HepG2 (cell line): ENCODE data around the gene TMEM9. TPM values are rescaled to one million over a fixed set of nuclear protein-coding genes. Genes with fewer than 3 reads are reported as not detected.
A peak's percentile ranks its signal among the peaks of the same experiment; 100 is the strongest.

Source experiments
- ERF ChIP-seq: IDR thresholded peaks from 2 replicates; pipeline ENCODE4 v1.6.1; 2018; ENCODE audit warnings: missing biosample characterization, missing genetic modification reagents
- FOSL2 ChIP-seq: sonication (generic); formaldehyde crosslinking; IDR thresholded peaks from 2 replicates; pipeline ENCODE4 v1.4.0; 2020; ENCODE audit warnings: missing genetic modification reagents
- FOXA1 ChIP-seq, 2 experiments: fragments of 450-650 bp in 1 of 2; sonication (generic) in 1 of 2; formaldehyde crosslinking in 1 of 2; IDR thresholded peaks; 2 replicates each; pipeline versions ENCODE4 v1.4.0 to v1.6.1; 2016 to 2020; ENCODE audit warnings: missing genetic modification reagents in 1 of 2
- GATAD2A ChIP-seq: IDR thresholded peaks from 2 replicates; pipeline ENCODE4 v1.6.1; 2016
- HNRNPL ChIP-seq: fragments of 200-400 bp; formaldehyde crosslinking; IDR thresholded peaks from 2 replicates; pipeline ENCODE4 v1.6.1; 2017; ENCODE audit warnings: mild to moderate bottlenecking, low read depth, low read length
- IKZF4 ChIP-seq: sonication (generic); formaldehyde crosslinking; IDR thresholded peaks from 2 replicates; pipeline ENCODE4 v1.5.1; 2020; ENCODE audit warnings: borderline replicate concordance, mild to moderate bottlenecking, low read depth, missing genetic modification reagents; ENCODE audit errors: not compliant biosample characterization
- KDM2A ChIP-seq: sonication (generic); formaldehyde crosslinking; IDR thresholded peaks from 2 replicates; pipeline ENCODE4 v1.4.0; 2020; ENCODE audit warnings: low read depth, missing genetic modification reagents, borderline replicate concordance
- PAX8 ChIP-seq: sonication (generic); formaldehyde crosslinking; IDR thresholded peaks from 2 replicates; pipeline ENCODE4 v1.8.0; 2022; ENCODE audit warnings: mild to moderate bottlenecking, missing genetic modification reagents, borderline replicate concordance
- RAD21 ChIP-seq: fragments of 450-650 bp; formaldehyde crosslinking; IDR thresholded peaks from 2 replicates; pipeline ENCODE4 v1.5.0; 2020; ENCODE audit warnings: mild to moderate bottlenecking
- SALL1 ChIP-seq: sonication (generic); formaldehyde crosslinking; IDR thresholded peaks from 2 replicates; pipeline ENCODE4 v1.8.0; 2022; ENCODE audit warnings: mild to moderate bottlenecking, missing genetic modification reagents
- SOX6 ChIP-seq, 2 experiments: fragments of 450-650 bp in 1 of 2; sonication (generic) in 1 of 2; formaldehyde crosslinking in 1 of 2; IDR thresholded peaks; 2 replicates each; pipeline versions ENCODE4 v1.4.0 to v1.6.1; 2017 to 2020; ENCODE audit warnings: antibody characterized with exemption in 1 of 2, mild to moderate bottlenecking in 1 of 2, missing genetic modification reagents in 1 of 2
- SP1 ChIP-seq, 2 experiments: fragments of 450-650 bp in 1 of 2; sonication (generic) in 1 of 2; formaldehyde crosslinking in 1 of 2; IDR thresholded peaks; 2 replicates each; pipeline versions ENCODE4 v1.4.0 to v1.6.1; 2016 to 2020; ENCODE audit warnings: missing genetic modification reagents in 1 of 2
- SRSF9 ChIP-seq: fragments of 200-400 bp; formaldehyde crosslinking; IDR thresholded peaks from 2 replicates; pipeline ENCODE4 v1.6.1; 2018; ENCODE audit warnings: borderline replicate concordance, mild to moderate bottlenecking, low read depth, low read length; ENCODE audit not compliant: insufficient read depth, poor library complexity, severe bottlenecking
- TBX2 ChIP-seq: sonication (generic); formaldehyde crosslinking; IDR thresholded peaks from 2 replicates; pipeline ENCODE4 v1.5.0; 2020; ENCODE audit warnings: missing genetic modification reagents, mild to moderate bottlenecking, borderline replicate concordance
- XRCC5 ChIP-seq: fragments of 200-400 bp; formaldehyde crosslinking; optimal IDR thresholded peaks from 2 replicates; pipeline ENCODE3; 2017; ENCODE audit warnings: mild to moderate bottlenecking, low read length
- ZNF230 ChIP-seq: sonication (generic); formaldehyde crosslinking; IDR thresholded peaks from 2 replicates; pipeline ENCODE4 v1.4.0; 2020; ENCODE audit warnings: mild to moderate bottlenecking, missing genetic modification reagents
- ZNF567 ChIP-seq: sonication (generic); formaldehyde crosslinking; IDR thresholded peaks from 2 replicates; pipeline ENCODE4 v1.8.1; 2023; ENCODE audit warnings: mild to moderate bottlenecking, missing genetic modification reagents, borderline replicate concordance
- ZNF569 ChIP-seq: sonication (generic); formaldehyde crosslinking; IDR thresholded peaks from 2 replicates; pipeline ENCODE4 v1.5.0; 2020; ENCODE audit warnings: mild to moderate bottlenecking, missing genetic modification reagents, moderate library complexity, borderline replicate concordance
- ZNF572 ChIP-seq: sonication (generic); formaldehyde crosslinking; IDR thresholded peaks from 2 replicates; pipeline ENCODE4 v1.5.1; 2020; ENCODE audit warnings: mild to moderate bottlenecking, missing genetic modification reagents
- ZNF598 ChIP-seq: sonication (generic); formaldehyde crosslinking; IDR thresholded peaks from 2 replicates; pipeline ENCODE4 v1.5.1; 2020; ENCODE audit warnings: mild to moderate bottlenecking, missing genetic modification reagents, borderline replicate concordance
- ZNF788 ChIP-seq: sonication (generic); formaldehyde crosslinking; IDR thresholded peaks from 2 replicates; pipeline ENCODE4 v1.5.0; 2020; ENCODE audit warnings: mild to moderate bottlenecking, missing genetic modification reagents, borderline replicate concordance
- ZNF83 ChIP-seq: sonication (generic); formaldehyde crosslinking; IDR thresholded peaks from 2 replicates; pipeline ENCODE4 v1.4.0; 2020; ENCODE audit warnings: missing genetic modification reagents, mild to moderate bottlenecking, borderline replicate concordance
- polyA plus RNA-seq, 8 experiments: library from polyadenylated mRNA; depleted of rRNA in 3 of 8; stranded (reverse) in 7 of 8; unstranded in 1 of 8; fragments of >200 nt; fragmentation: Illumina TruSeq in 4 of 8; extraction: Trizol in 4 of 8; gene quantifications; 2 replicates each; pipeline versions ENCODE4 v1.2.1 to v1.2.3, GENCODE V29; 2011 to 2016; ENCODE audit warnings: low read depth in 4 of 8, missing spikeins in 1 of 8, mixed read lengths in 1 of 8; ENCODE audit not compliant: insufficient read depth in 1 of 8
- total RNA-seq, 5 experiments: library from RNA; depleted of rRNA; stranded (reverse); fragments of >200 nt; fragmentation: Illumina TruSeq; extraction: Trizol; gene quantifications; 2 replicates each; pipeline ENCODE4 v1.2.3, GENCODE V29; 2016; ENCODE audit warnings: low read depth in 1 of 5
- TF ChIP-seq, protein P1 (sequence below): sonication (generic); formaldehyde crosslinking; IDR thresholded peaks from 2 replicates; pipeline ENCODE4 v1.4.0; 2020; ENCODE audit warnings: missing genetic modification reagents
- TF ChIP-seq, protein P2 (sequence below): sonication (generic); formaldehyde crosslinking; IDR thresholded peaks from 2 replicates; pipeline ENCODE4 v1.8.0; 2023; ENCODE audit warnings: mild to moderate bottlenecking, missing genetic modification reagents

The TMEM9 gene
- total and polyA plus RNA-seq, 2 of the 13 experiments (the other 11 are each of a cell fraction or from before 2014, with no cell fraction given) = 60.9 to 102 TPM

DNA sequence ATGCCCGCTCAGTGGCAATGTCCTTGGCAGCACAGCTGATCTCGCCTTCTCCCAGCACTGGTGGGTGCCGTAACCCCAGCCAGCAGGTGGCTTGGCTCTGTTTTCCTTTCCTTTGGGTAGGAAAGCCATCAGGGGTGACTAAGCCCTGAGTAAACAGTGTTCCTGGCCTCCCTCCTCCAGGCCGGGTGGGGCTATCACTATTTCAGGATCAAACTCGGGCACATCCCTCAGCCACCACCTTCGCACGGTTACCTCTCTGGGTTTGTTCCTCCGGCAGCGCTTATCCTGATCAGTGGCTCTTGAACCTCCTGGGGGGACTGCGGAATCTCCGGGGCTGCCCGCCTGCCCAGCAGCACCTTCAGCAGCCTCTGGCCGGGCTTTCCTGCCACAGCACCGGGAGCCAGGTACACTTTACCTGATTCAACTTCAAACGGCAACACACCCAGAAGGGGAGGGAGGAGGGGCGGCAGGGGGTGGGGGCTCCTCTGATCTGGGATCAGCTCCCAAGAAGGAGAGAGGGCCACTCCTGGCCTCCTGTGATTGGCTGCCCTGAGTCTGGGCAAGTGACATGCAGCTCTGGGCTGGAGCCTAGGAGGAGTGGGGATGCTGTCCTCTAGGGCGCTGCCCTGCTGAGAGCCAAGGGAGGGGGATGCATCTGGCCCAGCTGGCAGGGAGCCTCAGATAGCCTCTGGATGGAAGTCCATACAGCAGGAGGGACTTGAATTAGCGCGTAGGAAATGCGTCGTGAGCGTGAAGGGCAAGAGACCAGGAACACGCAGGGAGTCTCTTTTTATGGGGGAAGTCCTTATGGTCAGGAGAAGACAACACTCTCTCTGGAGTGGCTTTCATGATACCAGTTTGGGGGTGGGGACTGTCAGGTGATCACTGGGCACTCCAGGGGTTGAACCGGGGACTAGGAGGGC, 27.2 kb downstream of the TMEM9 start, which contains the start of gene ASCL5 (continued):
- TF ChIP-seq TBX2 (CRISPR knock-in tag) = peak; percentile 20; the same call in 1 of the 2 replicates
- no peak for TF ChIP-seq SP1 (IDR thresholded peaks at IDR 0.05)
- no peak for TF ChIP-seq SP1 (CRISPR knock-in tag; IDR thresholded peaks at IDR 0.05)
- peak; percentile 51; the same call in 1 of the 2 replicates for TF ChIP-seq KDM2A (CRISPR knock-in tag)
- TF ChIP-seq ZNF567 (CRISPR knock-in tag) = no peak
- no peak for TF ChIP-seq PAX8 (CRISPR knock-in tag)
- TF ChIP-seq FOSL2 (CRISPR knock-in tag) = peak; percentile 97
- peak; percentile 49 for TF ChIP-seq XRCC5
- TF ChIP-seq, protein P1, sequence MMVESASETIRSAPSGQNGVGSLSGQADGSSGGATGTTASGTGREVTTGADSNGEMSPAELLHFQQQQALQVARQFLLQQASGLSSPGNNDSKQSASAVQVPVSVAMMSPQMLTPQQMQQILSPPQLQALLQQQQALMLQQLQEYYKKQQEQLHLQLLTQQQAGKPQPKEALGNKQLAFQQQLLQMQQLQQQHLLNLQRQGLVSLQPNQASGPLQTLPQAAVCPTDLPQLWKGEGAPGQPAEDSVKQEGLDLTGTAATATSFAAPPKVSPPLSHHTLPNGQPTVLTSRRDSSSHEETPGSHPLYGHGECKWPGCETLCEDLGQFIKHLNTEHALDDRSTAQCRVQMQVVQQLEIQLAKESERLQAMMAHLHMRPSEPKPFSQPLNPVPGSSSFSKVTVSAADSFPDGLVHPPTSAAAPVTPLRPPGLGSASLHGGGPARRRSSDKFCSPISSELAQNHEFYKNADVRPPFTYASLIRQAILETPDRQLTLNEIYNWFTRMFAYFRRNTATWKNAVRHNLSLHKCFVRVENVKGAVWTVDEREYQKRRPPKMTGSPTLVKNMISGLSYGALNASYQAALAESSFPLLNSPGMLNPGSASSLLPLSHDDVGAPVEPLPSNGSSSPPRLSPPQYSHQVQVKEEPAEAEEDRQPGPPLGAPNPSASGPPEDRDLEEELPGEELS (CRISPR knock-in tag) = 0 out of 2 replicates have a peak, but pooled peaks have one; percentile 33
- TF ChIP-seq ZNF569 (CRISPR knock-in tag) = no peak
- no peak for TF ChIP-seq ZNF572
- no peak for TF ChIP-seq ZNF83 (CRISPR knock-in tag)
- peak; percentile 81 for TF ChIP-seq GATAD2A (CRISPR knock-in tag)
- TF ChIP-seq SALL1 (CRISPR knock-in tag) = peak; percentile 60; the same call in 1 of the 2 replicates
- TF ChIP-seq ZNF230 (CRISPR knock-in tag) = no peak
- no peak for TF ChIP-seq FOXA1 (IDR thresholded peaks at IDR 0.05)
- peak; percentile 94 for TF ChIP-seq FOXA1 (CRISPR knock-in tag; IDR thresholded peaks at IDR 0.05)
- peak; percentile 31; the same call in 1 of the 2 replicates for TF ChIP-seq RAD21 (CRISPR knock-in tag)
- TF ChIP-seq SOX6 (IDR thresholded peaks at IDR 0.05) = no peak
- TF ChIP-seq SOX6 (CRISPR knock-in tag; IDR thresholded peaks at IDR 0.05) = 0 out of 2 replicates have a peak, but pooled peaks have one; percentile 13
- 0 out of 2 replicates have a peak, but pooled peaks have one; percentile 30 for TF ChIP-seq ZNF788 (CRISPR knock-in tag)
- no peak for TF ChIP-seq IKZF4
- TF ChIP-seq HNRNPL = peak; percentile 56; the same call in 1 of the 2 replicates
- peak; percentile 24; the same call in 1 of the 2 replicates for TF ChIP-seq ERF (CRISPR knock-in tag)
- TF ChIP-seq ZNF598 = no peak
- TF ChIP-seq, protein P2, sequence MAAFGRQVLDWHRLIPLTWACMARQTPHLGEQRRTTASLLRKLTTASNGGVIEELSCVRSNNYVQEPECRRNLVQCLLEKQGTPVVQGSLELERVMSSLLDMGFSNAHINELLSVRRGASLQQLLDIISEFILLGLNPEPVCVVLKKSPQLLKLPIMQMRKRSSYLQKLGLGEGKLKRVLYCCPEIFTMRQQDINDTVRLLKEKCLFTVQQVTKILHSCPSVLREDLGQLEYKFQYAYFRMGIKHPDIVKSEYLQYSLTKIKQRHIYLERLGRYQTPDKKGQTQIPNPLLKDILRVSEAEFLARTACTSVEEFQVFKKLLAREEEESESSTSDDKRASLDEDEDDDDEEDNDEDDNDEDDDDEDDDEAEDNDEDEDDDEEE (CRISPR knock-in tag) = 0 out of 2 replicates have a peak, but pooled peaks have one; percentile 39
- TF ChIP-seq SRSF9 = no peak
